MM.1S (cell line): ENCODE results near the gene SNX1.

ENCODE experiments used
- EZH2 ChIP-seq: fragments of 300-600 bp; sonication (generic); optimal IDR thresholded peaks from 2 replicates; pipeline ENCODE3; 2017; ENCODE audit warnings: low read depth, mild to moderate bottlenecking, antibody characterized with exemption, low read length, mixed read lengths
- EZH2phosphoT487 ChIP-seq: fragments of 300-600 bp; sonication (generic); IDR thresholded peaks from 2 replicates; pipeline ENCODE4 v1.6.1; 2018; ENCODE audit warnings: antibody characterized with exemption, low read length
- TF ChIP-seq, protein P1 (sequence below): fragments of 300-600 bp; sonication (generic); IDR thresholded peaks from 2 replicates; pipeline ENCODE4 v1.5.1; 2016; ENCODE audit warnings: antibody characterized with exemption, low read length, mixed read lengths

- TF ChIP-seq, protein P1, sequence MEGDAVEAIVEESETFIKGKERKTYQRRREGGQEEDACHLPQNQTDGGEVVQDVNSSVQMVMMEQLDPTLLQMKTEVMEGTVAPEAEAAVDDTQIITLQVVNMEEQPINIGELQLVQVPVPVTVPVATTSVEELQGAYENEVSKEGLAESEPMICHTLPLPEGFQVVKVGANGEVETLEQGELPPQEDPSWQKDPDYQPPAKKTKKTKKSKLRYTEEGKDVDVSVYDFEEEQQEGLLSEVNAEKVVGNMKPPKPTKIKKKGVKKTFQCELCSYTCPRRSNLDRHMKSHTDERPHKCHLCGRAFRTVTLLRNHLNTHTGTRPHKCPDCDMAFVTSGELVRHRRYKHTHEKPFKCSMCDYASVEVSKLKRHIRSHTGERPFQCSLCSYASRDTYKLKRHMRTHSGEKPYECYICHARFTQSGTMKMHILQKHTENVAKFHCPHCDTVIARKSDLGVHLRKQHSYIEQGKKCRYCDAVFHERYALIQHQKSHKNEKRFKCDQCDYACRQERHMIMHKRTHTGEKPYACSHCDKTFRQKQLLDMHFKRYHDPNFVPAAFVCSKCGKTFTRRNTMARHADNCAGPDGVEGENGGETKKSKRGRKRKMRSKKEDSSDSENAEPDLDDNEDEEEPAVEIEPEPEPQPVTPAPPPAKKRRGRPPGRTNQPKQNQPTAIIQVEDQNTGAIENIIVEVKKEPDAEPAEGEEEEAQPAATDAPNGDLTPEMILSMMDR = peak; percentile 23
- TF ChIP-seq EZH2 (no peak), EZH2phosphoT487 (no peak)
Measured at GRCh38 chr15:64096668-64097384, 1.0 kb downstream of the SNX1 start.
